ENCODE results near the gene KLHL30.

The KLHL30 gene

DNA sequence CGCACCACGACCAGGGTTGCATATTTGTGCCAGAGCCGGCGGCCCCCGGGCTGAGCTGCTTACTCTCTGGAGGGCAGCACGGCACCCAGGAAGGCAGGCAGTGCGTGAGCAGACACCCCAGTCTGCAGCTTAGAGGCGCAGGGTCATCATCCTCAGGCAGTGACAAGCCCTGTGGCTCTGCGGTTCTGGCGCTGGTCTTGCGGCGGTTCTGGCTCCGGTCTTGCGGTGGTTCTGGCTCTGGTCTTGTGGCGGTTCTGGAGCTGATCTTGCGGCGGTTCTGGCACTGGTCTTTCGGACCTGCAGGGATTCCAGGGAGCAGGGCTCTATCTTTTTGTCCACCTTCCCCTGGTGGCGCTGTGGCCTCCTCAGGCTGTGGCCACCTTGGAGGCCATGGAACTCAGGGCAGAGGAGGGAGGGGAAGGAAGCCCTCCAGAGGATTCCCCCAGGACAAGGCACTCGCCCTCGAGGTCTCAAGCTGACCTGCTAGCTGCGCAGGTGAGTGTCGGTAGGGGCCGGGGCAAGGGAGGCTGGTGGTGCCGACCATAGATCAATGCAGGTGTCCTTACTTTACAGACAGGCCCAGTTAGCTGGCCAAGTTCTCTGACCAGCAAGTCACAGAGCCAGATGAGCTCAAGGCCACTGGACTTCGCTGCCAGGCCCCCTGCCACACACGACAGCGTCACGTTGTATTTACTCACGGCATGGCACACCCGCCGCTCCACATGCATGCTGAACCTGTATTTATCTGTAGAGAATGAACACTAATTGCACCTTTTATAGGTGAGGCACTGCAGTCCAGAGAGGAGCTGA, 23.4 kb upstream of the KLHL30 start:
- TF ChIP-seq TCF12 (IDR thresholded peaks at IDR 0.05; ENCODE audit: low read depth) (no peak), YY1 (IDR thresholded peaks at IDR 0.05; ENCODE audit: low read depth) (no peak), NFIC (IDR thresholded peaks at IDR 0.05) (no peak), FOXM1 (IDR thresholded peaks at IDR 0.05; ENCODE audit: borderline replicate concordance, low read depth) (no peak), CREB1 (IDR thresholded peaks at IDR 0.05; ENCODE audit: low read depth) (no peak), EP300 (IDR thresholded peaks at IDR 0.05; ENCODE audit: borderline replicate concordance) (no peak), EGR1 (IDR thresholded peaks at IDR 0.05) (no peak)
- TF ChIP-seq, protein P1, sequence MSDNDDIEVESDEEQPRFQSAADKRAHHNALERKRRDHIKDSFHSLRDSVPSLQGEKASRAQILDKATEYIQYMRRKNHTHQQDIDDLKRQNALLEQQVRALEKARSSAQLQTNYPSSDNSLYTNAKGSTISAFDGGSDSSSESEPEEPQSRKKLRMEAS (IDR thresholded peaks at IDR 0.05), result no peak

DNA sequence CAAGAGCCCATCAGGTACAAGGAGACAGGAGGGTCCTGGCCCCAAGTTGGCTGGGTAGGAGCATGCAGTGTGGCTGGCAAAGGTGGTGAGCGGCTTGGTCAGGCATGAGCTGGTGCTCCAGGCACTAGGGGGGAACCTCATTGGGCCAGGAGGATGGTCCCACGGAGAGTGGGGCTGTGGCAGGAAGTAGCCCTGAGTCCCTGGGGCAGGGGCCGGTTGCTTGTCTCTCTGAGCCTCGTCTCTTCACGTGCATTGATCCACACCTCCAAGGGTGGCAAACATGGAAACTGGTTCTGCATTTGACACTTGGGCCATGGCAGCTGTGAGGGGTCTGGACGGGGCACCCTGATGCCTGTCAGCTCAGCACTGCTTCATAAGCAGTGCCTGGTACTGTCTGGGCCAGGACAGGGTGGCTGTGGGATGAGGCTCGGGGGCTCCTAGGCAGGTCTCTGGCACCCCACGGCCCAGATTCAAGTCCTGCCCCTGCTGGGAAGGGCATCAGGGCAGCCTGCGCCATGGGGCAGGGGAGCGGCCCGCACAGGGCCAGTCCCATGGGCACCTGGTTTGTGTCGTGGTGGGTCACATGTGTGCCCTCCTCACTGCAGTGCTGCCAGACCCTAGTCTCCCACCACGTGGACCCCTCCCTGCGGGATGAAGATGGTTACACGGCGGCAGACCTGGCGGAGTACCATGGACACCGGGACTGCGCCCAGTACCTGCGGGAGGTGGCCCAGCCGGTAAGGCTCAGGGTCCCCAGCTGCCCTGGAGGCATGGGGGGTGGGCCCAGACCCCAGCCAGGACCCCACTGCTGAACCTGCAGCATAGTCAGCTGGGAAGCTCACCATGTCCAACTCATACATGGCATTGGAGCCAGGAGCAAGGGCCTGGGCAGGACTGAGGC, 21.9 kb upstream of the KLHL30 start:
- TF ChIP-seq YY1 (IDR thresholded peaks at IDR 0.05; ENCODE audit: low read depth), result no peak
- TF ChIP-seq FOXM1 (IDR thresholded peaks at IDR 0.05; ENCODE audit: borderline replicate concordance, low read depth), result no peak
- no peak for TF ChIP-seq TAF1 (IDR thresholded peaks at IDR 0.05; ENCODE audit: low read depth)
- no peak for TF ChIP-seq EP300 (IDR thresholded peaks at IDR 0.05; ENCODE audit: borderline replicate concordance)
- TF ChIP-seq NFIC (IDR thresholded peaks at IDR 0.05), result no peak
- no peak for TF ChIP-seq REST (IDR thresholded peaks at IDR 0.05; ENCODE audit: low read depth)
- TF ChIP-seq, protein P1 (IDR thresholded peaks at IDR 0.05), result no peak
- no peak for TF ChIP-seq ZBTB7A (IDR thresholded peaks at IDR 0.05; ENCODE audit: low read depth)
- no peak for TF ChIP-seq RAD21 (IDR thresholded peaks at IDR 0.05; ENCODE audit: low read depth)
- no peak for TF ChIP-seq EGR1 (IDR thresholded peaks at IDR 0.05)
- TF ChIP-seq, protein P2, sequence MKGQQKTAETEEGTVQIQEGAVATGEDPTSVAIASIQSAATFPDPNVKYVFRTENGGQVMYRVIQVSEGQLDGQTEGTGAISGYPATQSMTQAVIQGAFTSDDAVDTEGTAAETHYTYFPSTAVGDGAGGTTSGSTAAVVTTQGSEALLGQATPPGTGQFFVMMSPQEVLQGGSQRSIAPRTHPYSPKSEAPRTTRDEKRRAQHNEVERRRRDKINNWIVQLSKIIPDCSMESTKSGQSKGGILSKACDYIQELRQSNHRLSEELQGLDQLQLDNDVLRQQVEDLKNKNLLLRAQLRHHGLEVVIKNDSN (IDR thresholded peaks at IDR 0.05), result no peak
- TF ChIP-seq CREB1 (IDR thresholded peaks at IDR 0.05; ENCODE audit: low read depth), result no peak
- TF ChIP-seq CEBPB (IDR thresholded peaks at IDR 0.05), result no peak
- TF ChIP-seq TCF12 (IDR thresholded peaks at IDR 0.05; ENCODE audit: low read depth), result no peak
- TF ChIP-seq TEAD4 (IDR thresholded peaks at IDR 0.05), result no peak

GRCh38 chr2:238117199-238118154, 21.0 kb upstream of the KLHL30 start:
- TF ChIP-seq EGR1 (IDR thresholded peaks at IDR 0.05), result no peak
- TF ChIP-seq, protein P2 (IDR thresholded peaks at IDR 0.05), result no peak
- no peak for TF ChIP-seq EP300 (IDR thresholded peaks at IDR 0.05; ENCODE audit: borderline replicate concordance)

DNA sequence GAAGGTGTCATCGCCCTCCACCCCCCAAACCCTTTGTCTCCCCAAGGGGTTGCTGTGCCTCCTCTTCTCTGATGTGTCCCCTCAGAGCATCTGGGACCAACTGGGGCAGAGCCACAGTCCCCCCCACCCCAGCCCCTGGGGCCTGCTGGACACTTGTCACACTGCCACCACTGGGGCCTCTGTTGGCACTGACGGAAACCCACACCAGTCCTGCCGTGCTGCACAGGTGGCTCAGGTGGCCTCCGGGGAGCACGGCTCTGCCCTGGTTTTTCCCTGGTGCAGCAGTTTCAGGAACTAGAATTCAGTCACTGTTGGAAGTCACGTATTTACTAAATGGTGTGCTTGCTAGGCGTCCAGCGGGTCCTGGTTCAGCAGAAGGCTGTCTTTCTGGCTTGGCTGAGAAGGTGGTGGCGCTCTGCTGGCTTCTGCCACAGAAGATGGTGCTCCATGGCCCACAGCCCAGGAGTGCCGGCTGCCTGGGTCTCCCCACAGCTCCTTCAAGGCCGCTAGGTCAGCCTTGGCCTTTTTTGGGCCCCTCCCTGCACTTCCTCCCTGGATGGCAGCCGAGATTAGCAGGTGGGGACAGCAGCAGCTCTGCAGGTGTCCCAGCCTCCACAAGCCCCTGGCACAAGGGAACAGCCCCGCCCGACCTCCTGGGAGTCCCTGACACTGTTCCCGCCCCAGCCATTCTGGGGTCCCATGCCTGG, 18.6 kb upstream of the KLHL30 start:
- TF ChIP-seq, protein P1 (IDR thresholded peaks at IDR 0.05), result no peak
- TF ChIP-seq NFIC (IDR thresholded peaks at IDR 0.05), result peak; percentile 41; the same call in 1 of the 2 replicates

DNA sequence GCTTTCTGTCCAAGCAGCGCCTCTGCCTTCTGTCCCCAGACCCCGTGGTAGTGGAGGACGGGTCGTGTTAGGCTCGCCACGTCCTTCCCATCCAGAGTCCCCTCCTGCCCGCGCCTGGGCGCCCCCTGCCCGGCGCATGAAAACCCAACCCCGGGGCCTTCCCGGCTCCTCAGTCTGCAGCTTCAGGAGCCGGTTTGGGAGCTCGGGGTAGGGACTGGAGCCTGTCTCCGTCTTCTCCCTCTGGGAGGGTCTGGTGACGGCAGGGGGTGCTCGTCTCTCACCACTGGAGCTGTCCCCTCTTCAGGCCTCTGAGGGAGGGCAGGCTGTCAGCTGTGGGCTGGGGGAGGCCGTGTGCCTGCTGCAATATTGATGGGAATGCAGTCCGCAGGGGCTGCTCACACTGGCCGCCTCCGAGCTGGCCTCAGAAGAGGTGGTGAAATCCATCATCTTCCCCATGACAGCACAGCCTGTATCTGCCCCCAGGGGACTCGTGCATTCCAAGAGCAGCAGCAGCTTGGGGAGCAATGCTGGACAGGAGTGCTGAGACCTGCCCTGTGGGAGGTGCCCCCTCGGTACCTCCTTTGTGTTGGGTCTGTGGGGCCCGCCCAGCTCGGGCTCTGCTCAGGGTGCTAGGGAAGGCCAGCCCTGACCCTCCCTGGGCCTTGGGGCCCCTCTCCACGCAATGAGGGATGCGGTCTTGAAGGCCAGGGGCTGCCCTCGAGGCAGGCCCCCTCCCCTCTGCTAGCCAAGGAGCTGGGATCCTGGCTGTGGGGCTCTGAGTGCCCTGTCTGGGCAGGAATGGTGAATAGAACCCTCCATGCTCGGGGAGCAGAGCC, 17.8 kb upstream of the KLHL30 start:
- peak; percentile 5; the same call in 1 of the 2 replicates for TF ChIP-seq NFIC (IDR thresholded peaks at IDR 0.05)
- no peak for TF ChIP-seq REST (IDR thresholded peaks at IDR 0.05; ENCODE audit: low read depth)

Data from Ishikawa (cell line).